Liver (tissue), 3 donors: ENCODE data around the gene TRIM17.

ENCODE experiments used
- EGR1 ChIP-seq, 2 donors: IDR thresholded peaks; 2 replicates each; pipeline ENCODE4 v1.6.1; 2016 to 2018; ENCODE audit warnings: antibody characterized with exemption in 2 of 2, low read depth in 2 of 2
- FOXA1 ChIP-seq: IDR thresholded peaks from 2 replicates; pipeline ENCODE4 v1.6.1; 2016; ENCODE audit warnings: antibody characterized with exemption
- GABPA ChIP-seq, 2 donors: IDR thresholded peaks in 1 of 2; conservative IDR thresholded peaks in 1 of 2; 2 replicates each; pipeline ENCODE4 v1.6.1; 2016; ENCODE audit warnings: antibody characterized with exemption in 2 of 2, mild to moderate bottlenecking in 1 of 2, moderate library complexity in 1 of 2
- HNF4A ChIP-seq, 2 donors: conservative IDR thresholded peaks; 2 replicates each; pipeline ENCODE4 v1.6.1; 2016; ENCODE audit warnings: antibody characterized with exemption in 2 of 2, mild to moderate bottlenecking in 2 of 2
- JUND ChIP-seq, 2 donors: IDR thresholded peaks; 2 replicates each; pipeline ENCODE4 v1.6.1; 2016; ENCODE audit warnings: antibody characterized with exemption in 2 of 2
- RAD21 ChIP-seq, 2 donors: IDR thresholded peaks; 2 replicates each; pipeline ENCODE4 v1.6.1; 2016; ENCODE audit warnings: antibody characterized with exemption in 2 of 2, mild to moderate bottlenecking in 2 of 2
- YY1 ChIP-seq: IDR thresholded peaks from 2 replicates; pipeline ENCODE4 v1.6.1; 2016; ENCODE audit warnings: antibody characterized with exemption, mild to moderate bottlenecking
- TF ChIP-seq, protein P1 (sequence below): fragments of 150-350 bp; IDR thresholded peaks from 2 replicates; pipeline ENCODE4 v1.5.1; 2017; ENCODE audit warnings: improper control_type of control experiment, low read depth, low read length; ENCODE audit not compliant: missing input control
- TF ChIP-seq, protein P2 (sequence below): IDR thresholded peaks from 2 replicates; pipeline ENCODE4 v1.6.1; 2016; ENCODE audit warnings: antibody characterized with exemption
- TF ChIP-seq, protein P3 (sequence below): IDR thresholded peaks from 2 replicates; pipeline ENCODE4 v1.6.1; 2016; ENCODE audit warnings: antibody characterized with exemption, mild to moderate bottlenecking
- TF ChIP-seq, protein P4 (sequence below): IDR thresholded peaks from 2 replicates; pipeline ENCODE4 v1.6.1; 2016; ENCODE audit warnings: antibody characterized with exemption
- donor health status: healthy.
- donor health status: healthy.

DNA sequence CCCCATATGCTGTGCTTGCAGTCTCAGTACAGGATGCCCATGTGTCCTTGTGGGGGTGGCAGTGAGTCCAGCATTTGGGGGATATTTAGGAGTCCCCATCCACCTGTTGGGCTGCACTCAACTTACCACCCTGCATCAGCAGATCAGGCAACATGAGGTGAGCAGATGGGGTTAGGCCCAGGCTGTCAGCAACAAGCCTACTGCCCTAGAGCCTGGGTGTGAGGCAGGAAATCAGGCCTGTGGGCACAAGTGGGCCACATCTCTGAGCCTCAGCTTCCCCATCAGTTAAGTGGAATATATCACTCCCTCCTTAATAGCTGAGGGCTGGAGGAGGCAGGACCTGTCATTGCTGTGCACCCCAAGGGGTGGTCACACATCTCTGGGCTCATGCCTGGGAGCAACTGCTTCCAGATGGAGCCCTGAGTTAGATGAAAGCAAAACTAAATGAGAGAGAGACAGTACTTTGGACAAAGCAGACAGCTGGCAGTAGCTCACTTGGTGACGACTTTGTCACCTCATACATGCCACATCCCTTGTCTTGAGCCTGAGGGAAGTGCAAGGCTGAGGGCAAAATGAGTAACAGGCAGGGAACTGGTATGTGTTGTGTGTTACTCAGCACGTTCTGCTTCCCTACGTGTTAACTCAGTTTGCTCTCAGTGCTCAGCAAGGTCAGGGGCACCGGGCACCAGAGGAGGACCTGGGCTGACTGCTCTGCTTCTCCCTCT lies 58.5 kb downstream of the TRIM17 start:
- TF ChIP-seq JUND (IDR thresholded peaks at IDR 0.05) (no peak), EGR1 (IDR thresholded peaks at IDR 0.05; ENCODE audit: low read depth in 2 of 2) (no peak), YY1 (no peak), RAD21 (IDR thresholded peaks at IDR 0.05) (no peak), GABPA (IDR thresholded peaks at IDR 0.05 in 1 of 2, conservative IDR thresholded peaks at IDR 0.05 in 1 of 2) (no peak), HNF4A (conservative IDR thresholded peaks at IDR 0.05) (no peak), FOXA1 (no peak)
- TF ChIP-seq, protein P1, sequence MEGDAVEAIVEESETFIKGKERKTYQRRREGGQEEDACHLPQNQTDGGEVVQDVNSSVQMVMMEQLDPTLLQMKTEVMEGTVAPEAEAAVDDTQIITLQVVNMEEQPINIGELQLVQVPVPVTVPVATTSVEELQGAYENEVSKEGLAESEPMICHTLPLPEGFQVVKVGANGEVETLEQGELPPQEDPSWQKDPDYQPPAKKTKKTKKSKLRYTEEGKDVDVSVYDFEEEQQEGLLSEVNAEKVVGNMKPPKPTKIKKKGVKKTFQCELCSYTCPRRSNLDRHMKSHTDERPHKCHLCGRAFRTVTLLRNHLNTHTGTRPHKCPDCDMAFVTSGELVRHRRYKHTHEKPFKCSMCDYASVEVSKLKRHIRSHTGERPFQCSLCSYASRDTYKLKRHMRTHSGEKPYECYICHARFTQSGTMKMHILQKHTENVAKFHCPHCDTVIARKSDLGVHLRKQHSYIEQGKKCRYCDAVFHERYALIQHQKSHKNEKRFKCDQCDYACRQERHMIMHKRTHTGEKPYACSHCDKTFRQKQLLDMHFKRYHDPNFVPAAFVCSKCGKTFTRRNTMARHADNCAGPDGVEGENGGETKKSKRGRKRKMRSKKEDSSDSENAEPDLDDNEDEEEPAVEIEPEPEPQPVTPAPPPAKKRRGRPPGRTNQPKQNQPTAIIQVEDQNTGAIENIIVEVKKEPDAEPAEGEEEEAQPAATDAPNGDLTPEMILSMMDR, result no peak
- TF ChIP-seq, protein P2, sequence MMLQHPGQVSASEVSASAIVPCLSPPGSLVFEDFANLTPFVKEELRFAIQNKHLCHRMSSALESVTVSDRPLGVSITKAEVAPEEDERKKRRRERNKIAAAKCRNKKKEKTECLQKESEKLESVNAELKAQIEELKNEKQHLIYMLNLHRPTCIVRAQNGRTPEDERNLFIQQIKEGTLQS, result no peak
- TF ChIP-seq, protein P3, sequence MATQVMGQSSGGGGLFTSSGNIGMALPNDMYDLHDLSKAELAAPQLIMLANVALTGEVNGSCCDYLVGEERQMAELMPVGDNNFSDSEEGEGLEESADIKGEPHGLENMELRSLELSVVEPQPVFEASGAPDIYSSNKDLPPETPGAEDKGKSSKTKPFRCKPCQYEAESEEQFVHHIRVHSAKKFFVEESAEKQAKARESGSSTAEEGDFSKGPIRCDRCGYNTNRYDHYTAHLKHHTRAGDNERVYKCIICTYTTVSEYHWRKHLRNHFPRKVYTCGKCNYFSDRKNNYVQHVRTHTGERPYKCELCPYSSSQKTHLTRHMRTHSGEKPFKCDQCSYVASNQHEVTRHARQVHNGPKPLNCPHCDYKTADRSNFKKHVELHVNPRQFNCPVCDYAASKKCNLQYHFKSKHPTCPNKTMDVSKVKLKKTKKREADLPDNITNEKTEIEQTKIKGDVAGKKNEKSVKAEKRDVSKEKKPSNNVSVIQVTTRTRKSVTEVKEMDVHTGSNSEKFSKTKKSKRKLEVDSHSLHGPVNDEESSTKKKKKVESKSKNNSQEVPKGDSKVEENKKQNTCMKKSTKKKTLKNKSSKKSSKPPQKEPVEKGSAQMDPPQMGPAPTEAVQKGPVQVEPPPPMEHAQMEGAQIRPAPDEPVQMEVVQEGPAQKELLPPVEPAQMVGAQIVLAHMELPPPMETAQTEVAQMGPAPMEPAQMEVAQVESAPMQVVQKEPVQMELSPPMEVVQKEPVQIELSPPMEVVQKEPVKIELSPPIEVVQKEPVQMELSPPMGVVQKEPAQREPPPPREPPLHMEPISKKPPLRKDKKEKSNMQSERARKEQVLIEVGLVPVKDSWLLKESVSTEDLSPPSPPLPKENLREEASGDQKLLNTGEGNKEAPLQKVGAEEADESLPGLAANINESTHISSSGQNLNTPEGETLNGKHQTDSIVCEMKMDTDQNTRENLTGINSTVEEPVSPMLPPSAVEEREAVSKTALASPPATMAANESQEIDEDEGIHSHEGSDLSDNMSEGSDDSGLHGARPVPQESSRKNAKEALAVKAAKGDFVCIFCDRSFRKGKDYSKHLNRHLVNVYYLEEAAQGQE, result no peak
- TF ChIP-seq, protein P4, sequence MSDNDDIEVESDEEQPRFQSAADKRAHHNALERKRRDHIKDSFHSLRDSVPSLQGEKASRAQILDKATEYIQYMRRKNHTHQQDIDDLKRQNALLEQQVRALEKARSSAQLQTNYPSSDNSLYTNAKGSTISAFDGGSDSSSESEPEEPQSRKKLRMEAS, result no peak
